Naive thymus-derived CD4-positive, alpha-beta T cell (primary cell): ENCODE data around the gene STPG2. TPM values are rescaled to one million over a fixed set of nuclear protein-coding genes. Genes with fewer than 3 reads are reported as not detected.

Experiments
- ATAC-seq: fragments of 150-1000 bp; cut with Tn5 transposase; 2 replicates; pipeline ENCODE4 v1.10.0; 2021; ENCODE audit warnings: mild to moderate bottlenecking, moderate library complexity
- CTCF ChIA-PET: fragments of 350-600 bp; sonication (Branson Sonifier 250); formaldehyde crosslinking; loops from one replicate; lab custom pipeline; 2021; ENCODE audit warnings: antibody characterized with exemption; lab: Charles Lee
- POLR2A ChIA-PET: fragments of 350-600 bp; sonication (Branson Sonifier 250); formaldehyde crosslinking; loops from one replicate; lab custom pipeline; 2021; ENCODE audit warnings: antibody characterized with exemption, inconsistent platforms; lab: Charles Lee
- DNase-seq, 9 donors: peaks; one replicate each; pipeline versions ENCODE4 v3.0.0 to v3.0.0-alpha.2; 2020 to 2022; ENCODE audit warnings: mixed read lengths in 1 of 9
- H3K27ac ChIP-seq: one replicate; pipeline ENCODE4 v1.7.0; 2013; ENCODE audit warnings: mild to moderate bottlenecking, low read depth, low read length, moderate library complexity
- H3K27me3 ChIP-seq, 2 donors: one replicate each; pipeline ENCODE4 v1.7.0; 2013; ENCODE audit warnings: low read length in 2 of 2, mild to moderate bottlenecking in 2 of 2, moderate library complexity in 2 of 2; ENCODE audit not compliant: control insufficient read depth in 2 of 2, insufficient read depth in 2 of 2
- H3K36me3 ChIP-seq, 3 experiments: 1 replicate in 2 of 3; 2 replicates in 1 of 3; pipeline ENCODE4 v1.7.0; 2013; ENCODE audit warnings: low read length in 3 of 3, mild to moderate bottlenecking in 3 of 3, moderate library complexity in 1 of 3; ENCODE audit not compliant: insufficient read depth in 3 of 3, control insufficient read depth in 2 of 3
- H3K4me1 ChIP-seq, 2 donors: one replicate each; pipeline ENCODE4 v1.7.0; 2013; ENCODE audit warnings: low read length in 2 of 2, mild to moderate bottlenecking in 2 of 2, moderate library complexity in 1 of 2; ENCODE audit not compliant: control insufficient read depth in 2 of 2, insufficient read depth in 2 of 2
- H3K4me3 ChIP-seq: 2 replicates; pipeline ENCODE4 v1.7.0; 2013; ENCODE audit warnings: mild to moderate bottlenecking, low read length
- H3K9me3 ChIP-seq, 3 experiments: 1 replicate in 2 of 3; 2 replicates in 1 of 3; pipeline ENCODE4 v1.7.0; 2013; ENCODE audit warnings: low read length in 3 of 3; ENCODE audit not compliant: control insufficient read depth in 2 of 3
- H3K27ac Mint-ChIP-seq, 9 donors: one replicate each; pipeline ENCODE4 v1.8.0; 2020 to 2022; ENCODE audit warnings: mixed read lengths in 9 of 9, mild to moderate bottlenecking in 8 of 9, moderate library complexity in 5 of 9, inconsistent platforms in 2 of 9
- H3K27me3 Mint-ChIP-seq, 5 donors: one replicate each; pipeline ENCODE4 v1.8.0; 2021 to 2022; ENCODE audit warnings: mixed read lengths in 5 of 5, mild to moderate bottlenecking in 1 of 5
- H3K36me3 Mint-ChIP-seq, 5 donors: one replicate each; pipeline ENCODE4 v1.8.0; 2020 to 2022; ENCODE audit warnings: mixed read lengths in 5 of 5, mild to moderate bottlenecking in 3 of 5, inconsistent platforms in 1 of 5
- H3K4me1 Mint-ChIP-seq, 7 donors: one replicate each; pipeline ENCODE4 v1.8.0; 2020 to 2022; ENCODE audit warnings: mixed read lengths in 7 of 7, mild to moderate bottlenecking in 3 of 7, inconsistent platforms in 1 of 7
- H3K4me3 Mint-ChIP-seq, 10 donors: one replicate each; pipeline ENCODE4 v1.8.0; 2020 to 2022; ENCODE audit warnings: mild to moderate bottlenecking in 10 of 10, mixed read lengths in 10 of 10, moderate library complexity in 6 of 10, inconsistent platforms in 2 of 10
- H3K9me3 Mint-ChIP-seq, 11 donors: one replicate each; pipeline ENCODE4 v1.8.0; 2020 to 2022; ENCODE audit warnings: mixed read lengths in 11 of 11, mild to moderate bottlenecking in 4 of 11, inconsistent platforms in 1 of 11, moderate library complexity in 1 of 11
- intact Hi-C, 2 donors: fragments of 100-400 bp; cut with micrococcal nuclease; formaldehyde crosslinking; loops; one replicate each; pipeline ENCODE4 v1.15.1; 2023
- polyA plus RNA-seq, 2 donors: library from polyadenylated mRNA; unstranded; fragments of 300-500 nt; fragmentation: Illumina TruSeq; gene quantifications; one replicate each; pipeline ENCODE4 v1.2.3, GENCODE V29; 2021
- total RNA-seq, 6 experiments: library from RNA in 5 of 6; stranded (reverse) in 5 of 6; gene quantifications; 1 replicate in 5 of 6; 2 replicates in 1 of 6; pipeline ENCODE4 v1.2.3 and lab custom pipeline; 2021 to 2026

The STPG2 gene
- total and polyA plus RNA-seq, 7 experiments from 2014 or later, result 0.19 to 0.47 (median 0.30) TPM; not detected in 3

DNA sequence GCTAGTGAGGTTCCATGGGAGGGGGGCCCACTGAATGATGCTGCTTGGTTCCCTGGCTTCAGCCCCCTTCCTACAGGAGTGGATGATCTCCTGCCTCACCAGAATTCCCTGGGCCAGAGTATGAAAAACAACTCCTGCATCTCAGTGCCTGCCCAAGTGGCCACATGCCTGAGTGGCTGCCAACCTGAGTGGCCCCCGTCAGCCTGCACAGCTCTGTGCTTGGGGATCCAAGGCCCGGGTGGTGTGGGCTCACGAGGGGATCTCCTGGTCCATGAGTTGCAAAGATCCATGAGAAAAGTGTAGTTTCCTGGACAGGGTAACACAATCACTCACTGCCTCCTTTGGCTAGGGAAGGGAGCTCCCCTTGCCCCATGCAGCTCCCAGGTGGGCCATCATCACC lies 17.1 kb downstream of the STPG2 start:
- Mint-ChIP-seq H3K9me3 (peaks cover 4 to 43% (median 24%) of the 10 kb centered on the region in 11 donors), H3K27ac (no peak overlapping the region), H3K36me3 (peaks cover 0 to 21% (median 10%) of the 10 kb centered on the region in 5 donors), H3K4me3 (no peak overlapping the region), H3K27me3 (peaks cover 5 to 22% (median 15%) of the 10 kb centered on the region in 5 donors), H3K4me1 (no peaks in the 10 kb centered on the region)
- no peaks in the 10 kb centered on the region for H3K36me3 ChIP-seq
- H3K4me1 ChIP-seq, result no peaks in the 10 kb centered on the region
- POLR2A ChIA-PET, result interaction anchor here (1.1 kb wide), 1 partner anchor 18 kb away, joined by 3 read pairs; no protein-coding TSS in a partner anchor
- no peak overlapping the region for H3K27ac ChIP-seq
- DNase-seq (no peak), ATAC-seq (no peak)
- H3K27me3 ChIP-seq, result no peaks in the 10 kb centered on the region
- CTCF ChIA-PET, result no interaction called here
- no peaks in the 10 kb centered on the region for H3K9me3 ChIP-seq
- H3K4me3 ChIP-seq, result no peak overlapping the region
- intact Hi-C loops, result no loop called here

DNA sequence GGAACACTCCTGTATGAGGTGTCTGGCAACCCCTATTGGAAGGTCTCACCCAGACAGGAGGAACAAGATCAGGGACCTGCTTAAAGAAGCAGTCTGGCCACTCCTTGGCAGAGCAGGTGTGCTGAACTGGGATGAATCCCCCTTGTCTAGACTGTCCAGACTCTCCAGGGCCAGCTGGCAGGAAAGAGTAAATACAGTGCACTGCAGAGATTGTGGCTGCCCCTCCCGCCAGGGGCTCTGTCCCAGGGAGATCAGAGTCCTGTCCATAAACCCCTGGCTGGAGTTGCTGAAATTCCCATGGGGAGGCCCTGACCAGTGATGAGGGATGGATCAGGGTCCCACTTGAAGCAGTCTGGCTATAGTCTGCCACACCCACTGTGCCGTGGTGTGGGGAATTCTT lies 17.7 kb downstream of the STPG2 start:
- Histone ChIP-seq H3K27me3 (no peaks in the 10 kb centered on the region), H3K4me3 (no peak overlapping the region), H3K36me3 (no peaks in the 10 kb centered on the region), H3K9me3 (no peaks in the 10 kb centered on the region), H3K4me1 (no peaks in the 10 kb centered on the region), H3K27ac (no peak overlapping the region)
- intact Hi-C loops, result no loop called here
- DNase-seq (no peak), ATAC-seq (no peak)
- Mint-ChIP-seq H3K4me1 (no peaks in the 10 kb centered on the region), H3K4me3 (no peak overlapping the region), H3K36me3 (peaks cover 0 to 21% (median 10%) of the 10 kb centered on the region in 5 donors), H3K27ac (no peak overlapping the region), H3K27me3 (peaks cover 2 to 16% (median 11%) of the 10 kb centered on the region in 5 donors), H3K9me3 (peaks cover 4 to 48% (median 26%) of the 10 kb centered on the region in 11 donors)
- POLR2A ChIA-PET, result no interaction called here
- CTCF ChIA-PET, result no interaction called here

DNA sequence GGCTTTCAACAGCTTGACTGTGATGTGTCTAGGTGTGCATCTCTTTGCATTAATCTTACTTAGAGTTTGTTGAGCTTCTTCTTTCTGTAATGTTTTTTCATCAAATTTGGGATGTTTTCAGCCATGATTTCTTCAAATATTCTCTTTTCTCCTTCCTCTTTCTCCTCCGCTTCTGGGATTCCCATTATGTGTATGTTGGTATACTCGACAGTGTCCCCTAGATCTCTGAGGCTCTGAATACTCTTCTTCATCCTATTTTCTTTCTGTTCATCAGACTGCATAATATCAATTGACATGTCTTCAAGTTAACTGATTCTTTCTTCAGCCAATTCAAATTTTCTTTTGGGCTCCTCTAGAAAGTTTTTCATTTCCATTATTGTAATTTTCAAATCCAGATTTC lies 25.9 kb downstream of the STPG2 start:
- Histone ChIP-seq H3K36me3 (no peaks in the 10 kb centered on the region), H3K4me3 (no peak overlapping the region), H3K9me3 (peaks cover 0 to 4% (median 0%) of the 10 kb centered on the region in 3 experiments), H3K27me3 (no peaks in the 10 kb centered on the region), H3K4me1 (no peaks in the 10 kb centered on the region), H3K27ac (no peak overlapping the region)
- no peaks in the 10 kb centered on the region for H3K4me1 Mint-ChIP-seq
- H3K4me3 Mint-ChIP-seq, result no peak overlapping the region
- ATAC-seq, result no peak
- peaks cover 0 to 10% (median 0%) of the 10 kb centered on the region in 5 donors for H3K27me3 Mint-ChIP-seq
- ChIA-PET CTCF (no interaction called here), POLR2A (no interaction called here)
- intact Hi-C loops, result no loop called here
- no peak for DNase-seq
- no peak overlapping the region for H3K27ac Mint-ChIP-seq
- H3K36me3 Mint-ChIP-seq, result peaks cover 0 to 14% (median 4%) of the 10 kb centered on the region in 5 donors
- peaks cover 2 to 65% (median 19%) of the 10 kb centered on the region in 11 donors for H3K9me3 Mint-ChIP-seq

DNA sequence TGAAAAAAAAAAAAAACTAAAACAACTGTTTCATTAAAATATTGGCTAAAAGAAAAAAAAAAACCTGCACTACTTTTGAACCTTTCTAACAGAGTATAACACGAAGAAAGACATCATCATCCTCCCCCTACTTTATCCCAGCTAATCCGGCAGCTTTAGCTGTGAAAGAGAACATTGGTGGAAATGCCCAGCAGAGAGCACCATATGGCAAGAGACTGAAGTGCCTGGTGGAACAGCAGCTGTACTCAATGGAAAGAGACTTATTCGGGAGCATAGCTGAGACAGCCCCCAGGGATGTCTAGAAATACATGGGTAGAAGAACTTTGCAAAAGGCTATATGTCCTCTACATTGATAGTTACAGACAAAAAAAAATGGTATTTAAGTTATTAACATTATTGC lies 30.3 kb downstream of the STPG2 start:
- Mint-ChIP-seq H3K36me3 (peaks cover 0 to 7% (median 4%) of the 10 kb centered on the region in 5 donors), H3K4me1 (no peaks in the 10 kb centered on the region), H3K9me3 (peaks cover 0 to 22% (median 8%) of the 10 kb centered on the region in 11 donors), H3K27ac (no peak overlapping the region), H3K4me3 (no peak overlapping the region), H3K27me3 (peaks cover 0 to 13% (median 0%) of the 10 kb centered on the region in 5 donors)
- POLR2A ChIA-PET, result interaction anchor here (0.8 kb wide), 1 partner anchor 30 kb away, joined by 3 read pairs; the partner anchor contains the start of gene STPG2
- Histone ChIP-seq H3K4me3 (no peak overlapping the region), H3K4me1 (no peaks in the 10 kb centered on the region), H3K36me3 (no peaks in the 10 kb centered on the region), H3K9me3 (peaks cover 0 to 4% (median 0%) of the 10 kb centered on the region in 3 experiments), H3K27me3 (no peaks in the 10 kb centered on the region), H3K27ac (no peak overlapping the region)
- DNase-seq, result no peak
- ATAC-seq, result no peak
- intact Hi-C loops, result no loop called here
- CTCF ChIA-PET, result interaction anchor here (0.7 kb wide), 1 partner anchor 43 kb away, joined by 3 read pairs; no protein-coding TSS in a partner anchor

DNA sequence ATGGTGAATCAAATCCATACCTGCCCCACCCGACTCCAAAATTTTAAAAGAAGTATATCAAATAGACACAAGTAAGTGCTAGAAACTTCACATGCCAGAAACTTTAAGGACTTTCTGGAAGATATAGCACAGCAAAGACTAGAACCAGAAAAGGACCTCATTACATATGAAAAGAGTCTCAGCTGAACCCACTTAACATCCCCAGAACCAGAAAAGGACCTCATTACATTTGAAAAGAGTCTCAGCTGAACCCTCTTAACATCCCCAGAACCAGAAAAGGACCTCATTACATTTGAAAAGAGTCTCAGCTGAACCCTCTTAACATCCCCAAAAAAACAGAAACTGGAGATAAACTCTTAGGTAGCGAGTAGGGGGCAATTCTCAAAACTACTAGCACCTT lies 32.3 kb downstream of the STPG2 start:
- Mint-ChIP-seq H3K4me3 (no peak overlapping the region), H3K4me1 (no peaks in the 10 kb centered on the region), H3K36me3 (no peaks in the 10 kb centered on the region), H3K27ac (no peak overlapping the region), H3K9me3 (peaks cover 0 to under 1% (median 0%) of the 10 kb centered on the region in 11 donors), H3K27me3 (peaks cover 0 to 11% (median 5%) of the 10 kb centered on the region in 5 donors)
- Histone ChIP-seq H3K27me3 (no peaks in the 10 kb centered on the region), H3K4me3 (no peak overlapping the region), H3K27ac (no peak overlapping the region), H3K36me3 (no peaks in the 10 kb centered on the region), H3K4me1 (no peaks in the 10 kb centered on the region), H3K9me3 (no peaks in the 10 kb centered on the region)
- no peak for ATAC-seq
- ChIA-PET CTCF (no interaction called here), POLR2A (no interaction called here)
- no peak for DNase-seq
- intact Hi-C loops, result no loop called here

DNA sequence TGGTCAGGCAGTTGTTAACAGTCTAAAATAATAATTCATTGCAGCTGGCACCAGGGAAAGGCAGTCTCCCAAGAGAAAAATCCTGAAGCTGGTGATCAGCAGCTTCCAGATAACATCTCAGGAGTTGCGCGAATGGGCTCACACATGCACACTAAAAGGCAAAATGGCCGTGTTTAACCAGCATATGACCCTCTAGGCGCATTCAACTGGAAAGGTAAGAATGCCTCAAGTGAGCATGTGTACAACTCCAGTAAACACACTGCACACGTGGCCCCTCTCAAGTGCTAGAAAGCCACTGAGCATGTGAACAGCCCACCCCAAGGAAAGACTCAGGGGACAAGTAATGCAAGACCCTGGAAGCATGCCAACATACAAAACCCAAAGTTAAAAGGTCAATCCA lies 33.1 kb downstream of the STPG2 start:
- Mint-ChIP-seq H3K4me1 (no peaks in the 10 kb centered on the region), H3K9me3 (no peaks in the 10 kb centered on the region), H3K27ac (no peak overlapping the region), H3K36me3 (no peaks in the 10 kb centered on the region), H3K27me3 (peaks cover 0 to 11% (median 5%) of the 10 kb centered on the region in 5 donors), H3K4me3 (no peak overlapping the region)
- Histone ChIP-seq H3K4me3 (no peak overlapping the region), H3K9me3 (no peaks in the 10 kb centered on the region), H3K27ac (no peak overlapping the region), H3K27me3 (no peaks in the 10 kb centered on the region), H3K4me1 (no peaks in the 10 kb centered on the region), H3K36me3 (no peaks in the 10 kb centered on the region)
- ChIA-PET CTCF (no interaction called here), POLR2A (no interaction called here)
- intact Hi-C loops, result no loop called here
- DNase-seq (no peak), ATAC-seq (no peak)

DNA sequence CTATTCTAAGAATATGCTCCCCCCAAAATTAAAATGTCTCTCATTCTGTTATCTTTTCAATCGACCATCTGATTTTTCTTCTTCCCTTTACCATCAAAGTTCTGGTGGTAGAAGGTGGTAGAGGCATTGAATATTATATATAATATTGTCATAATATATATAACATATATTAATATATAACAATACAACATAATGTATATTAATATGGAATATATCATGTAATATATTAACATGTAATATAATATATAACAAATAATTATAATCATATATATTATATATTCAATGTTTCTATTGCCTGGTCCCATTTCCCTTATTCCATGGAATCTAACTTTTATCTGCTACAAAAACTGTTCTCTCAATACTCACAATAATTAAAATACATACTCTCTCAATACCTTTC lies 40.6 kb downstream of the STPG2 start:
- H3K36me3 Mint-ChIP-seq, result peaks cover 0 to 4% (median 0%) of the 10 kb centered on the region in 5 donors

More for the DNA sequence above, 40.6 kb downstream of the STPG2 start:
- intact Hi-C loops, result no loop called here
- DNase-seq (no peak), ATAC-seq (no peak)
- Mint-ChIP-seq H3K4me1 (no peaks in the 10 kb centered on the region), H3K9me3 (peaks cover 0 to 2% (median 0%) of the 10 kb centered on the region in 11 donors), H3K27ac (peak overlapping the region in 1 of 9 donors; percentile 67), H3K27me3 (peaks cover 4 to 13% (median 9%) of the 10 kb centered on the region in 5 donors), H3K4me3 (no peak overlapping the region)
- Histone ChIP-seq H3K36me3 (no peaks in the 10 kb centered on the region), H3K27ac (no peak overlapping the region), H3K9me3 (no peaks in the 10 kb centered on the region), H3K4me3 (no peak overlapping the region), H3K4me1 (no peaks in the 10 kb centered on the region), H3K27me3 (no peaks in the 10 kb centered on the region)
- POLR2A ChIA-PET, result no interaction called here
- CTCF ChIA-PET, result no interaction called here
